Astrocyte (in vitro differentiated cells and primary cell): Measurements from ENCODE around the gene RCVRN. TPM values are rescaled to one million over a fixed set of nuclear protein-coding genes. Genes with fewer than 3 reads are reported as not detected.

Source experiments
- DNase-seq: peaks from one replicate; pipeline ENCODE4 v3.0.0-alpha.2; 2010; ENCODE audit warnings: low read depth
- FAIRE-seq: peaks from 2 replicates; lab custom pipeline; 2011; peaks lifted over from hg19 to GRCh38; lab: Jason Lieb, UNC
- H2AFZ ChIP-seq: 2 replicates; pipeline ENCODE4 v1.6.0; 2012; ENCODE audit warnings: low read depth, low read length, inconsistent platforms
- H3K27ac ChIP-seq: 2 replicates; pipeline ENCODE4 v1.5.1; 2011; ENCODE audit warnings: low read depth, low read length, inconsistent platforms
- H3K27me3 ChIP-seq: 2 replicates; pipeline ENCODE4 v1.6.0; 2011; ENCODE audit warnings: low read length, inconsistent platforms; ENCODE audit not compliant: insufficient read depth
- H3K36me3 ChIP-seq: 2 replicates; pipeline ENCODE4 v1.5.1; 2011; ENCODE audit warnings: low read length, inconsistent platforms; ENCODE audit not compliant: insufficient read depth
- H3K4me1 ChIP-seq: 2 replicates; pipeline ENCODE4 v1.5.1; 2011; ENCODE audit warnings: low read length, inconsistent platforms; ENCODE audit not compliant: insufficient read depth
- H3K4me2 ChIP-seq: 2 replicates; pipeline ENCODE4 v1.6.0; 2012; ENCODE audit warnings: low read length, inconsistent platforms
- H3K4me3 ChIP-seq: 2 replicates; pipeline ENCODE4 v1.5.1; 2011; ENCODE audit warnings: low read depth, mild to moderate bottlenecking, low read length, inconsistent platforms; ENCODE audit not compliant: insufficient read depth
- H3K79me2 ChIP-seq: 2 replicates; pipeline ENCODE4 v1.6.0; 2012; ENCODE audit warnings: mild to moderate bottlenecking, low read length, inconsistent platforms; ENCODE audit not compliant: insufficient read depth
- H3K9ac ChIP-seq: 2 replicates; pipeline ENCODE4 v1.6.0; 2012; ENCODE audit warnings: mild to moderate bottlenecking, low read length, inconsistent platforms
- H3K9me3 ChIP-seq: 2 replicates; pipeline ENCODE4 v1.5.1; 2012; ENCODE audit warnings: low read depth, mild to moderate bottlenecking, low read length, inconsistent platforms; ENCODE audit not compliant: insufficient read depth
- H4K20me1 ChIP-seq: 2 replicates; pipeline ENCODE4 v1.6.0; 2012; ENCODE audit warnings: low read length, inconsistent platforms; ENCODE audit not compliant: insufficient read depth
- H3K27ac Mint-ChIP-seq: one replicate; pipeline ENCODE4 v1.8.0; 2021; ENCODE audit warnings: mild to moderate bottlenecking, mixed read lengths; ENCODE audit not compliant: unreplicated experiment
- H3K27me3 Mint-ChIP-seq: one replicate; pipeline ENCODE4 v1.8.0; 2021; ENCODE audit warnings: low read depth, mixed read lengths; ENCODE audit not compliant: unreplicated experiment
- H3K36me3 Mint-ChIP-seq: one replicate; pipeline ENCODE4 v1.8.0; 2021; ENCODE audit warnings: low read depth, mixed read lengths; ENCODE audit not compliant: unreplicated experiment
- H3K4me1 Mint-ChIP-seq: one replicate; pipeline ENCODE4 v1.8.0; 2021; ENCODE audit warnings: low read depth, mixed read lengths; ENCODE audit not compliant: unreplicated experiment
- H3K4me3 Mint-ChIP-seq: one replicate; pipeline ENCODE4 v1.8.0; 2021; ENCODE audit warnings: mild to moderate bottlenecking, moderate library complexity, mixed read lengths; ENCODE audit not compliant: unreplicated experiment
- H3K9me3 Mint-ChIP-seq: one replicate; pipeline ENCODE4 v1.8.0; 2021; ENCODE audit warnings: mild to moderate bottlenecking, mixed read lengths; ENCODE audit not compliant: unreplicated experiment
- CTCF ChIP-seq: IDR thresholded peaks from 2 replicates; pipeline ENCODE4 v1.5.1; 2011; ENCODE audit warnings: low read depth, mild to moderate bottlenecking, inconsistent platforms, low read length, moderate library complexity; ENCODE audit not compliant: insufficient read depth
- EZH2 ChIP-seq: IDR thresholded peaks from 2 replicates; pipeline ENCODE4 v1.6.1; 2012; ENCODE audit warnings: mild to moderate bottlenecking, low read length, inconsistent platforms; ENCODE audit not compliant: insufficient read depth
- total RNA-seq: library from RNA; stranded (reverse); gene quantifications from 2 replicates; pipeline ENCODE4 v1.2.1, GENCODE V29; 2021

Gene RCVRN
- total RNA-seq, 1 donor from 2014 or later, result not detected

- no peak for DNase-seq
Observed at GRCh38 chr17:9902120-9902519, 3.0 kb downstream of the RCVRN start.

GRCh38 chr17:9900784-9901183 is 4.3 kb downstream of the RCVRN start:
- Histone ChIP-seq H3K4me3 (no peak overlapping the region), H3K36me3 (no peaks in the 10 kb centered on the region), H4K20me1 (no peaks in the 10 kb centered on the region), H2AFZ (peak overlapping the region; percentile 40), H3K27ac (peak overlapping the region; percentile 28), H3K27me3 (no peaks in the 10 kb centered on the region), H3K4me2 (peak overlapping the region; percentile 65), H3K9me3 (no peaks in the 10 kb centered on the region), H3K9ac (peak overlapping the region; percentile 46), H3K4me1 (peaks cover 14% of the 10 kb centered on the region), H3K79me2 (no peaks in the 10 kb centered on the region)
- H3K4me3 Mint-ChIP-seq, result no peak overlapping the region
- peaks cover 3% of the 10 kb centered on the region for H3K9me3 Mint-ChIP-seq
- DNase-seq (peak; percentile 79), FAIRE-seq (peak; percentile 54)
- H3K27me3 Mint-ChIP-seq, result peaks cover 20% of the 10 kb centered on the region
- peaks cover 14% of the 10 kb centered on the region for H3K4me1 Mint-ChIP-seq
- TF ChIP-seq EZH2 (no peak), CTCF (no peak)
- peak overlapping the region; percentile 37 for H3K27ac Mint-ChIP-seq
- no peaks in the 10 kb centered on the region for H3K36me3 Mint-ChIP-seq

More at GRCh38 chr17:9902120-9902519, 3.0 kb downstream of the RCVRN start:
- H3K27ac ChIP-seq, result no peak overlapping the region
- no peak for FAIRE-seq
- H3K4me2 ChIP-seq, result peak overlapping the region; percentile 22
- H3K36me3 ChIP-seq, result no peaks in the 10 kb centered on the region
- H3K79me2 ChIP-seq, result no peaks in the 10 kb centered on the region
- H2AFZ ChIP-seq, result no peak overlapping the region
- no peak for TF ChIP-seq EZH2
- no peak for TF ChIP-seq CTCF
- Mint-ChIP-seq H3K4me1 (peaks cover 14% of the 10 kb centered on the region), H3K27ac (no peak overlapping the region), H3K9me3 (peaks cover 3% of the 10 kb centered on the region), H3K27me3 (peaks cover 11% of the 10 kb centered on the region), H3K4me3 (no peak overlapping the region), H3K36me3 (no peaks in the 10 kb centered on the region)
- no peak overlapping the region for H3K4me3 ChIP-seq
- no peaks in the 10 kb centered on the region for H3K9me3 ChIP-seq
- no peak overlapping the region for H3K9ac ChIP-seq
- no peaks in the 10 kb centered on the region for H3K27me3 ChIP-seq
- H4K20me1 ChIP-seq, result no peaks in the 10 kb centered on the region
- peaks cover 14% of the 10 kb centered on the region for H3K4me1 ChIP-seq

- Mint-ChIP-seq H3K4me3 (peak overlapping the region; percentile 22), H3K9me3 (peaks cover 3% of the 10 kb centered on the region), H3K36me3 (no peaks in the 10 kb centered on the region), H3K27ac (peak overlapping the region; percentile 30), H3K27me3 (peaks cover 20% of the 10 kb centered on the region), H3K4me1 (peaks cover 14% of the 10 kb centered on the region)
- H2AFZ ChIP-seq, result peak overlapping the region; percentile 34
- peak overlapping the region; percentile 46 for H3K9ac ChIP-seq
- no peaks in the 10 kb centered on the region for H3K27me3 ChIP-seq
- peak overlapping the region; percentile 28 for H3K27ac ChIP-seq
- H4K20me1 ChIP-seq, result no peaks in the 10 kb centered on the region
- FAIRE-seq (no peak), DNase-seq (no peak)
- no peaks in the 10 kb centered on the region for H3K36me3 ChIP-seq
- H3K4me3 ChIP-seq, result no peak overlapping the region
- no peaks in the 10 kb centered on the region for H3K79me2 ChIP-seq
- peak overlapping the region; percentile 65 for H3K4me2 ChIP-seq
- peaks cover 14% of the 10 kb centered on the region for H3K4me1 ChIP-seq
- no peak for TF ChIP-seq EZH2
- TF ChIP-seq CTCF, result no peak
- no peaks in the 10 kb centered on the region for H3K9me3 ChIP-seq
Observed at GRCh38 chr17:9900044-9900594, 5.0 kb downstream of the RCVRN start.
